GM19351 (cell line): ENCODE results near the gene SH3GL2.

Source experiments
- ATAC-seq: cut with Tn5 transposase; IDR thresholded peaks from one replicate; pipeline ENCODE4 v1.9.1; 2021; ENCODE audit warnings: mild to moderate bottlenecking, moderate library complexity; ENCODE audit not compliant: unreplicated experiment

SH3GL2 gene

GRCh38 chr9:17609312-17610005 is 30.6 kb downstream of the SH3GL2 start:
- no peak for ATAC-seq

- no peak for ATAC-seq
These were observed 32.5 kb downstream of the SH3GL2 start for GRCh38 chr9:17611342-17611741.

GRCh38 chr9:17611917-17612316 is 33.1 kb downstream of the SH3GL2 start:
- ATAC-seq, result no peak

- ATAC-seq, result no peak
These were observed 34.9 kb downstream of the SH3GL2 start for GRCh38 chr9:17613758-17614157.

GRCh38 chr9:17614250-17614649 is 35.4 kb downstream of the SH3GL2 start:
- no peak for ATAC-seq

- ATAC-seq, result no peak
These were observed 36.0 kb downstream of the SH3GL2 start for GRCh38 chr9:17614903-17615302.

- no peak for ATAC-seq
These were observed 43.3 kb downstream of the SH3GL2 start for GRCh38 chr9:17622141-17622540.

GRCh38 chr9:17622749-17623148 is 43.9 kb downstream of the SH3GL2 start:
- ATAC-seq, result no peak

GRCh38 chr9:17623965-17624364 is 45.1 kb downstream of the SH3GL2 start:
- ATAC-seq, result no peak

GRCh38 chr9:17624571-17624970 is 45.7 kb downstream of the SH3GL2 start:
- no peak for ATAC-seq

GRCh38 chr9:17625644-17626388 is 47.0 kb downstream of the SH3GL2 start:
- no peak for ATAC-seq

GRCh38 chr9:17627641-17628040 is 48.8 kb downstream of the SH3GL2 start:
- ATAC-seq, result no peak

- no peak for ATAC-seq
These were observed 49.8 kb downstream of the SH3GL2 start for GRCh38 chr9:17628624-17629023.

GRCh38 chr9:17630531-17630949 is 51.7 kb downstream of the SH3GL2 start:
- ATAC-seq, result no peak

- no peak for ATAC-seq
These were observed 52.5 kb downstream of the SH3GL2 start for GRCh38 chr9:17631396-17631795.

- ATAC-seq, result no peak
These were observed 54.1 kb downstream of the SH3GL2 start for GRCh38 chr9:17632994-17633393.

GRCh38 chr9:17635115-17635890 is 56.4 kb downstream of the SH3GL2 start:
- ATAC-seq, result no peak

GRCh38 chr9:17636349-17636748 is 57.5 kb downstream of the SH3GL2 start:
- ATAC-seq, result no peak

GRCh38 chr9:17636821-17637220 is 58.0 kb downstream of the SH3GL2 start:
- no peak for ATAC-seq

- no peak for ATAC-seq
These were observed 58.4 kb downstream of the SH3GL2 start for GRCh38 chr9:17637229-17637628.

GRCh38 chr9:17648516-17648915 is 69.7 kb downstream of the SH3GL2 start:
- ATAC-seq, result no peak

GRCh38 chr9:17651725-17652124 is 72.9 kb downstream of the SH3GL2 start:
- ATAC-seq, result no peak
